Measurements from ENCODE around the gene CAMK4. TPM values are rescaled to one million over a fixed set of nuclear protein-coding genes. Genes with fewer than 3 reads are reported as not detected.

The CAMK4 gene
- total and polyA plus RNA-seq, 2 donors (not counting 1 experiment from before 2014, with no cell fraction given), result 0.83 to 5.9 TPM

- Histone ChIP-seq H3K4me1 (ENCODE audit: control insufficient read depth, extremely low read depth, insufficient read depth, low read length) (no peaks in the 10 kb centered on the region), H3K27me3 (ENCODE audit: control insufficient read depth, insufficient read depth, low read length) (no peaks in the 10 kb centered on the region), H4K20me1 (ENCODE audit: control insufficient read depth, extremely low read depth, insufficient read depth, low read length) (no peaks in the 10 kb centered on the region), H3K36me3 (ENCODE audit: control insufficient read depth, insufficient read depth, low read length) (no peaks in the 10 kb centered on the region), H3K4me2 (ENCODE audit: extremely low read depth, insufficient read depth, low read length) (no peak overlapping the region), H3K4me3 (replicated peaks in 1 of 4; ENCODE audit: control extremely low read depth in 1 of 4, insufficient read depth in 1 of 4, low read depth in 3 of 4, low read length in 4 of 4) (no peak overlapping the region), H3K27ac (ENCODE audit: insufficient read depth, low read length) (no peak overlapping the region), H3K9me3 (ENCODE audit: control insufficient read depth, insufficient read depth, low read depth, low read length) (no peaks in the 10 kb centered on the region), H3K9ac (ENCODE audit: insufficient read depth, low read length) (no peak overlapping the region), H3K79me2 (ENCODE audit: control insufficient read depth, insufficient read depth, low read length) (no peaks in the 10 kb centered on the region), H2AFZ (ENCODE audit: low read length) (no peak overlapping the region)
- no peak for DNase-seq (ENCODE audit: low read depth in 2 of 2)
- TF ChIP-seq CTCF (conservative IDR thresholded peaks at IDR 0.05 in 1 of 2, IDR thresholded peaks at IDR 0.05 in 1 of 2; ENCODE audit: low read depth in 1 of 2, low read length in 2 of 2), result no peak
- TF ChIP-seq EZH2 (IDR thresholded peaks at IDR 0.05; ENCODE audit: low read length, missing control alignments), result no peak
These were observed 12.2 kb downstream of the CAMK4 start for GRCh38 chr5:111236348-111236747.

- H3K79me2 ChIP-seq (ENCODE audit: control insufficient read depth, insufficient read depth, low read length), result no peaks in the 10 kb centered on the region
- H3K27me3 ChIP-seq (ENCODE audit: control insufficient read depth, insufficient read depth, low read length), result no peaks in the 10 kb centered on the region
- no peaks in the 10 kb centered on the region for H3K4me1 ChIP-seq (ENCODE audit: control insufficient read depth, extremely low read depth, insufficient read depth, low read length)
- H3K9me3 ChIP-seq (ENCODE audit: control insufficient read depth, insufficient read depth, low read depth, low read length), result no peaks in the 10 kb centered on the region
- no peaks in the 10 kb centered on the region for H4K20me1 ChIP-seq (ENCODE audit: control insufficient read depth, extremely low read depth, insufficient read depth, low read length)
- H3K4me2 ChIP-seq (ENCODE audit: extremely low read depth, insufficient read depth, low read length), result no peak overlapping the region
- no peak overlapping the region for H2AFZ ChIP-seq (ENCODE audit: low read length)
- no peak for DNase-seq (ENCODE audit: low read depth in 2 of 2)
- H3K9ac ChIP-seq (ENCODE audit: insufficient read depth, low read length), result no peak overlapping the region
- no peaks in the 10 kb centered on the region for H3K36me3 ChIP-seq (ENCODE audit: control insufficient read depth, insufficient read depth, low read length)
- TF ChIP-seq EZH2 (IDR thresholded peaks at IDR 0.05; ENCODE audit: low read length, missing control alignments) (no peak), CTCF (conservative IDR thresholded peaks at IDR 0.05 in 1 of 2, IDR thresholded peaks at IDR 0.05 in 1 of 2; ENCODE audit: low read depth in 1 of 2, low read length in 2 of 2) (no peak)
- H3K27ac ChIP-seq (ENCODE audit: insufficient read depth, low read length), result no peak overlapping the region
- H3K4me3 ChIP-seq (replicated peaks in 1 of 4; ENCODE audit: control extremely low read depth in 1 of 4, insufficient read depth in 1 of 4, low read depth in 3 of 4, low read length in 4 of 4), result no peak overlapping the region
These were observed 12.8 kb downstream of the CAMK4 start for GRCh38 chr5:111236995-111237394.

GRCh38 chr5:111237470-111237869 lies 13.3 kb downstream of the CAMK4 start:
- peak; percentile 35 to 58 for DNase-seq (ENCODE audit: low read depth in 2 of 2)
- H3K9ac ChIP-seq (ENCODE audit: insufficient read depth, low read length), result no peak overlapping the region
- H3K4me1 ChIP-seq (ENCODE audit: control insufficient read depth, extremely low read depth, insufficient read depth, low read length), result no peaks in the 10 kb centered on the region
- TF ChIP-seq EZH2 (IDR thresholded peaks at IDR 0.05; ENCODE audit: low read length, missing control alignments) (no peak), CTCF (conservative IDR thresholded peaks at IDR 0.05 in 1 of 2, IDR thresholded peaks at IDR 0.05 in 1 of 2; ENCODE audit: low read depth in 1 of 2, low read length in 2 of 2) (no peak)
- no peak overlapping the region for H3K27ac ChIP-seq (ENCODE audit: insufficient read depth, low read length)
- H3K4me2 ChIP-seq (ENCODE audit: extremely low read depth, insufficient read depth, low read length), result no peak overlapping the region
- H3K27me3 ChIP-seq (ENCODE audit: control insufficient read depth, insufficient read depth, low read length), result no peaks in the 10 kb centered on the region
- H4K20me1 ChIP-seq (ENCODE audit: control insufficient read depth, extremely low read depth, insufficient read depth, low read length), result no peaks in the 10 kb centered on the region
- no peaks in the 10 kb centered on the region for H3K36me3 ChIP-seq (ENCODE audit: control insufficient read depth, insufficient read depth, low read length)
- no peak overlapping the region for H2AFZ ChIP-seq (ENCODE audit: low read length)
- H3K79me2 ChIP-seq (ENCODE audit: control insufficient read depth, insufficient read depth, low read length), result no peaks in the 10 kb centered on the region
- no peak overlapping the region for H3K4me3 ChIP-seq (replicated peaks in 1 of 4; ENCODE audit: control extremely low read depth in 1 of 4, insufficient read depth in 1 of 4, low read depth in 3 of 4, low read length in 4 of 4)
- no peaks in the 10 kb centered on the region for H3K9me3 ChIP-seq (ENCODE audit: control insufficient read depth, insufficient read depth, low read depth, low read length)

Measured in fibroblast of lung (primary cell).